ENCODE results near the gene USP20. TPM values are rescaled to one million over a fixed set of nuclear protein-coding genes. Genes with fewer than 3 reads are reported as not detected.

USP20 gene
- total RNA-seq, 1 donor from 2014 or later = 34.0 TPM

DNA sequence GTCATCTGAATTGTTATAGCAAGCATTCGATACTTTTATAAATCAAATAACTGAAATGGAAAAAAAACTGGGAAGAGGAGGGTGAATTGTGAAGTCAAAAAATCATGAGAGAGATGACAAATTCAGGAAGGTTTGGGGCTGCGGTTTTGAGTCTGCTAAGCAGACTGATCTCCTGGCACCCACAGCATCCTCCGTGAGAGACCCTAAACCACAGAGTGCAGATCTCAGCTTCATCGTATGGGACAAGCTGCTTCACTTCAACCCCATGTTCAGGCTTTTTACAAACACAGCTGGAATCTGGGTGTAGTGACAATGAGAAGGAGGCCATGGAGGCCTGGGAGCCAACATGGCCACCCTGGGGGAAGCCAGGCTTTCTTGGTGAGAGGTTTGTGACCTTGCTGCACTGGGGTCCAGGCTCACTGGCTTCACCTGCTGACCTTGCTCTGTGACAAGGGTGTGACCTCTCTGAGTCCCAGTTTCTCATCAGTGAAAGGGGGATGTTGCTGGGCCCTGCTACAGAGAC, 19.4 kb downstream of the USP20 start:
- DNase-seq (ENCODE audit: low spot score in 2 of 2) = no peak
- Histone ChIP-seq H3K27ac (peak overlapping the region; percentile 59 to 75), H3K36me3 (peaks cover 26 to 47% of the 10 kb centered on the region in 2 donors), H3K27me3 (no peaks in the 10 kb centered on the region), H3K4me1 (peaks cover 16 to 37% of the 10 kb centered on the region in 2 donors), H3K4me3 (no peak overlapping the region), H3K9me3 (no peaks in the 10 kb centered on the region)
- TF ChIP-seq CTCF (IDR thresholded peaks at IDR 0.05) = no peak
- intact Hi-C loops (cut with DNase I) = no loop called here

DNA sequence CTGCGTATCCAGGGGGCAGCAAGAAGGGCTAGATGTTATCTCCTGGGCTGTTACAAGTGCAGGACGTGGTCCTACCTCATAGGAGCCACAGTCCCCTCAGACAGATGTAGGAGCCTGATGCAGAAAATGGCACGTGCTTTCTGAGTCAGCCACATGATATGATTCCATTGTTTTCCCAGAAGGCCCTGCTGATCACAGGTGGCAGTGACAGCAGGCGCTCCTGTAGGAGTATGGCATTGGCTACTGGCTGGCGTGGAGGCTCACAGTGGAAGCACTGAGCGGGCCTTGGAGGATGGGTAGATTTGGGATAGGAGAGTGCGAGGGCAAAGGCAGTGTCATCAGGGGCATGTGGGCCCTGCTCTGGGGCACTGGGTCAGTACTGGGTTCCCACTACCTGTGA, 21.9 kb downstream of the USP20 start:
- Histone ChIP-seq H3K4me1 (peaks cover 10 to 20% of the 10 kb centered on the region in 2 donors), H3K27me3 (no peaks in the 10 kb centered on the region), H3K4me3 (no peak overlapping the region), H3K36me3 (peaks cover 42 to 64% of the 10 kb centered on the region in 2 donors), H3K27ac (peak overlapping the region; percentile 75 to 80), H3K9me3 (no peaks in the 10 kb centered on the region)
- DNase-seq (ENCODE audit: low spot score in 2 of 2) = no peak
- intact Hi-C loops (cut with DNase I) = no loop called here
- TF ChIP-seq CTCF (IDR thresholded peaks at IDR 0.05) = no peak

GRCh38 chr9:129858167-129858962, 23.1 kb downstream of the USP20 start:
- Histone ChIP-seq H3K4me3 (no peak overlapping the region), H3K27me3 (no peaks in the 10 kb centered on the region), H3K9me3 (no peaks in the 10 kb centered on the region), H3K4me1 (peaks cover 10 to 20% of the 10 kb centered on the region in 2 donors), H3K27ac (peak overlapping the region; percentile 75 to 80), H3K36me3 (peaks cover 43 to 58% of the 10 kb centered on the region in 2 donors)
- DNase-seq (ENCODE audit: low spot score in 2 of 2) = no peak
- intact Hi-C loops (cut with DNase I) = no loop called here
- no peak for TF ChIP-seq CTCF (IDR thresholded peaks at IDR 0.05)

- TF ChIP-seq CTCF (IDR thresholded peaks at IDR 0.05) = no peak
- intact Hi-C loops (cut with DNase I) = no loop called here
- no peak for DNase-seq (ENCODE audit: low spot score in 2 of 2)
- peaks cover 8 to 13% of the 10 kb centered on the region in 2 donors for H3K4me1 ChIP-seq
- H3K27ac ChIP-seq = peak overlapping the region in 1 of 2 donors; percentile 18
- H3K36me3 ChIP-seq = peaks cover 48 to 62% of the 10 kb centered on the region in 2 donors
- no peaks in the 10 kb centered on the region for H3K27me3 ChIP-seq
- H3K4me3 ChIP-seq = no peak overlapping the region
- H3K9me3 ChIP-seq = no peaks in the 10 kb centered on the region
These were observed 25.6 kb downstream of the USP20 start for GRCh38 chr9:129860653-129861446.

- intact Hi-C loops (cut with DNase I) = no loop called here
- H3K4me1 ChIP-seq = peaks cover 2 to 7% of the 10 kb centered on the region in 2 donors
- H3K9me3 ChIP-seq = no peaks in the 10 kb centered on the region
- no peak overlapping the region for H3K27ac ChIP-seq
- no peak for TF ChIP-seq CTCF (IDR thresholded peaks at IDR 0.05)
- H3K4me3 ChIP-seq = no peak overlapping the region
- peaks cover 52 to 68% of the 10 kb centered on the region in 2 donors for H3K36me3 ChIP-seq
- no peaks in the 10 kb centered on the region for H3K27me3 ChIP-seq
- no peak for DNase-seq (ENCODE audit: low spot score in 2 of 2)
These were observed 26.2 kb downstream of the USP20 start for GRCh38 chr9:129861447-129861827.

Data from ascending aorta (tissue), 2 donors.